ENCODE results near the gene APH1A.

- no peak for TF ChIP-seq SIN3A (IDR thresholded peaks at IDR 0.05; ENCODE audit: low read depth)
- no peak for TF ChIP-seq CTCF (IDR thresholded peaks at IDR 0.05 in 2 of 3, conservative IDR thresholded peaks at IDR 0.05 in 1 of 3; ENCODE audit: borderline replicate concordance in 1 of 3, insufficient read depth in 1 of 3, low read depth in 2 of 3, low read length in 2 of 3)
- TF ChIP-seq EZH2 (IDR thresholded peaks at IDR 0.05): no peak
These were observed 12.1 kb downstream of the APH1A start for GRCh38 chr1:150256554-150257341.
